AG04450 (cell line): ENCODE results near the gene TFEC. TPM values are rescaled to one million over a fixed set of nuclear protein-coding genes. Genes with fewer than 3 reads are reported as not detected.

Source experiments
- CTCF ChIA-PET: fragments of 300-600, 350-600 bp; formaldehyde crosslinking; extraction: SDS; loops from one replicate; lab custom pipeline; 2022; ENCODE audit warnings: antibody characterized with exemption, inconsistent platforms; lab: Charles Lee
- POLR2A ChIA-PET: fragments of 350-600 bp; formaldehyde crosslinking; extraction: SDS; loops from one replicate; lab custom pipeline; 2021; ENCODE audit warnings: antibody characterized with exemption, inconsistent platforms; lab: Yijun Ruan, JAX
- DNase-seq: peaks from one replicate; pipeline ENCODE4 v3.0.0-alpha.2; 2011; ENCODE audit warnings: low read depth, low spot score
- H3K27ac ChIP-seq: one replicate; pipeline ENCODE4 v1.5.1; 2012; ENCODE audit warnings: low read depth, low read length, control low read depth
- H3K27me3 ChIP-seq: one replicate; pipeline ENCODE4 v1.6.0; 2012; ENCODE audit warnings: low read length; ENCODE audit not compliant: control insufficient read depth, insufficient read depth
- H3K4me3 ChIP-seq: 2 replicates; pipeline ENCODE4 v1.5.1; 2011; ENCODE audit warnings: mild to moderate bottlenecking, low read depth, low read length, control low read depth
- H3K9me3 ChIP-seq: 2 replicates; pipeline ENCODE4 v1.5.1; 2012; ENCODE audit warnings: low read length; ENCODE audit not compliant: control insufficient read depth, insufficient read depth
- polyA minus RNA-seq: library from RNA; depleted of rRNA, polyadenylated mRNA; stranded (reverse); fragments of >200 nt; gene quantifications from 2 replicates; pipeline ENCODE4 v1.2.3, GENCODE V29; 2011; rRNA and poly(A)+ RNA removed
- polyA plus RNA-seq: library from polyadenylated mRNA; depleted of rRNA; stranded (reverse); fragments of >200 nt; gene quantifications from 2 replicates; pipeline ENCODE4 v1.2.3, GENCODE V29; 2011; rRNA removed
- TF ChIP-seq, protein P1 (sequence below): IDR thresholded peaks from 2 replicates; pipeline ENCODE4 v1.5.1; 2011; ENCODE audit warnings: low read depth, low read length, control low read depth, inconsistent platforms

The TFEC gene, protein sequence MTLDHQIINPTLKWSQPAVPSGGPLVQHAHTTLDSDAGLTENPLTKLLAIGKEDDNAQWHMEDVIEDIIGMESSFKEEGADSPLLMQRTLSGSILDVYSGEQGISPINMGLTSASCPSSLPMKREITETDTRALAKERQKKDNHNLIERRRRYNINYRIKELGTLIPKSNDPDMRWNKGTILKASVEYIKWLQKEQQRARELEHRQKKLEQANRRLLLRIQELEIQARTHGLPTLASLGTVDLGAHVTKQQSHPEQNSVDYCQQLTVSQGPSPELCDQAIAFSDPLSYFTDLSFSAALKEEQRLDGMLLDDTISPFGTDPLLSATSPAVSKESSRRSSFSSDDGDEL
- polyA plus RNA-seq, result 0.01 and 0.10 TPM in 2 replicates
- polyA minus RNA-seq, result not detected in 2 replicates

DNA sequence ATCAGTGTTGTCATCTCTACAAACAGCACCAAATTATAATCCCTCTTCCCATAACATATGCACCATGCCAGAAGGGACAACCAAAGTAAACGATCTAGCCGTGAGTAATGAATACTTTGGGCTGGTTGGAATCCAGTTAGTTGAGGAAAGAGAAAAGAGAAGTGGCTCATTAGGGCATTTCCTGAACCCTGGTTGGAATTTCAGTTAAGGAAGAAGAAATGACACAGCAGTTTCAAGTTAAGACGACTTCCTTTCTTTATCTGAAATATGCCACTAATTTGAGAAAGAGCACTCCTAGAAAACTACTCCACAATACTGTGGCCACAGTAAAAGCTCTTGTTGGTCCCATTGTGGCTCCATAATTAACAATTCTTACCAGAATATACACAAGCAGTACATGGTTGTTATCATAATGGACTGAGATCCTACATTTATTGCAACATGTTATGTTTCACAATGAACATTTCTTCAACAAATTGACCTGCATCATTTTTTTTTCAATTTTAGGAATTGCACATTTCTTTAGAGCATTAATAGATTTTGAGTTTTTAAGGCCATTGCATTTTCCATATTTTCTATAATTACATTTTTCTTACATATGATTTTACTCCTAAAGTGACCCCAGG lies at the start of gene TFEC:
Gene TFEC (minus strand): TSS at position 113 of the 626 bp plus-strand sequence. CDS start 46,322 bp downstream, outside the sequence.
- DNase-seq, result no peak
- ChIA-PET POLR2A (no interaction called here), CTCF (no interaction called here)

DNA sequence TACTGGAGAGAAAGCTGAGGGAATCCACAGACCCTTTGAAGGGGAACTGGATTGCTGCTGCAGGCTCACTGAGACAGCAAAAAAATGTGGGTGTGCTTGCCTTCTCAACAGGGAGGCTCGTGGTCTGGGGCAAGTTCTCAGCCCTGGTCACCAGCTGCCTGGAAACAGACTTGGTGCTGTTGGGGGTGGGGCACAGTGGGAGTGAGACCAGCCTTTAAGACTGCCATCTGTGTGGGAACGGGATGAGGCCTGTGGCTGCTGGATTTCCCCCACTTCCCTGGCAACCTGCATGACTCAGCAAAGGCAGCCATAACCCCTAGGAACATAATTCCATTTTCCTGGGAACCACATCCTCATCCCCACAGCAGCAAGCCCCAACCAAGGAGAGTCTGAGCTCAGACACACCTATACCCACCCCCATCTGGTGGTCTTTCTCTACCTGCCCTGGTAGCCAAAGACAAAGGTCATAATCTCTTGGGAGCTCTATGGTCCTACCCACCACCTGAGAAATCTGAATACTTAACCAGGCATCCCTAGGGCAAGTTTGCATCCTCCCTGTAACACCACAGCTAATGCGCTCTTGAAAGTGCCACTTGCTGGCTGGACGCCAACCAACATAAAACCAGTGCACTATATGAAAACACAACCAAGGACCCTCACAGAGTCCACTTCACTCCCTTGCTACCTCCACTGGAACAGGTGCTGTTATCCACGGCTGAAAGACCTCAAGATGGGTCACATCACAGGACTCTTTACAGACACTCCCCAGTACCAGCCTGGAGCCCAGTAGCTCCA lies 45.0 kb upstream of the TFEC start:
- Histone ChIP-seq H3K27me3 (no peaks in the 10 kb centered on the region), H3K4me3 (no peak overlapping the region), H3K27ac (no peak overlapping the region), H3K9me3 (no peaks in the 10 kb centered on the region)
- ChIA-PET CTCF (no interaction called here), POLR2A (no interaction called here)
- TF ChIP-seq, protein P1, sequence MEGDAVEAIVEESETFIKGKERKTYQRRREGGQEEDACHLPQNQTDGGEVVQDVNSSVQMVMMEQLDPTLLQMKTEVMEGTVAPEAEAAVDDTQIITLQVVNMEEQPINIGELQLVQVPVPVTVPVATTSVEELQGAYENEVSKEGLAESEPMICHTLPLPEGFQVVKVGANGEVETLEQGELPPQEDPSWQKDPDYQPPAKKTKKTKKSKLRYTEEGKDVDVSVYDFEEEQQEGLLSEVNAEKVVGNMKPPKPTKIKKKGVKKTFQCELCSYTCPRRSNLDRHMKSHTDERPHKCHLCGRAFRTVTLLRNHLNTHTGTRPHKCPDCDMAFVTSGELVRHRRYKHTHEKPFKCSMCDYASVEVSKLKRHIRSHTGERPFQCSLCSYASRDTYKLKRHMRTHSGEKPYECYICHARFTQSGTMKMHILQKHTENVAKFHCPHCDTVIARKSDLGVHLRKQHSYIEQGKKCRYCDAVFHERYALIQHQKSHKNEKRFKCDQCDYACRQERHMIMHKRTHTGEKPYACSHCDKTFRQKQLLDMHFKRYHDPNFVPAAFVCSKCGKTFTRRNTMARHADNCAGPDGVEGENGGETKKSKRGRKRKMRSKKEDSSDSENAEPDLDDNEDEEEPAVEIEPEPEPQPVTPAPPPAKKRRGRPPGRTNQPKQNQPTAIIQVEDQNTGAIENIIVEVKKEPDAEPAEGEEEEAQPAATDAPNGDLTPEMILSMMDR, result no peak
- DNase-seq, result no peak

More for the DNA sequence above, at the start of gene TFEC:
- Histone ChIP-seq H3K9me3 (no peaks in the 10 kb centered on the region), H3K27me3 (no peaks in the 10 kb centered on the region), H3K27ac (no peak within 1 kb of the TSS), H3K4me3 (no peak within 1 kb of the TSS)
- TF ChIP-seq, protein P1, result no peak

DNA sequence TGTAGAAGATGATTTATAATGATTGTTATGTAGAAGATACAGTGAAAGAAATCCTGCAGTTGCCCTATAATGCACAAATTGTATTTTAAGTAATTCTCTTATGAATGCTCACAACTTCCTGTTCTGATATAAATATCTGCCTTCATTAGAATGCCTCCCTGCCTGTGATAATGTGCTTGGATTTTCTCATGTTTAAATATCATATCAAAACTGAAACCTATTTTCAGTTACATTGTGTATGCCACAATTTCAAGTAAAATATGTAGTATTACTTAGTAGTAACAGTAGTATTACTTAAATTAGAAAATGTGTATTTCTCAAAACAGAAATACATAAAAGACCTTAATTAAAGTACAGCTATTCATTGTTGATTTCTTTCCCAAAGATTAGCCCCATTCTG lies 41.1 kb upstream of the TFEC start:
- TF ChIP-seq, protein P1, result no peak
- CTCF ChIA-PET, result no interaction called here
- POLR2A ChIA-PET, result no interaction called here
- DNase-seq, result no peak
- Histone ChIP-seq H3K27me3 (no peaks in the 10 kb centered on the region), H3K9me3 (no peaks in the 10 kb centered on the region), H3K27ac (no peak overlapping the region), H3K4me3 (no peak overlapping the region)

DNA sequence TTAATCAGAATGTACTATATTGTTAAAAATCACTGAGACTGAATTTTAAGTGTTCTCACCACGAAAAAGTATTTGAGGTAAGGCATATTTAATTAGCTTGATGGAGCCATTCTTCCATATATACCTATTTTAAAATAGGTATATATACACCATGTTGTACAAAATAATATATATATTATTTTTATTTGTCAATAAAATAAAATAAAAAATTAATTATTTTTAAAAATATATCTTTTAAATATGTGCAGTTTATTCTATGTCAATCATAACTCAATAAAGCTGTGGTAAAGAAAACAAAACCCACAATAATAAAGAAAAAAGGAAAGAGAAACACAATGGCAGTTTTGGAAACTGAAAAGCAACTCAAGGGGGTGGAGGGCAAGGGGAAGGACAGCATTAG lies 33.6 kb upstream of the TFEC start:
- ChIA-PET POLR2A (no interaction called here), CTCF (no interaction called here)
- no peak overlapping the region for H3K27ac ChIP-seq
- DNase-seq, result no peak
- no peaks in the 10 kb centered on the region for H3K9me3 ChIP-seq
- H3K4me3 ChIP-seq, result no peak overlapping the region
- TF ChIP-seq, protein P1, result no peak
- H3K27me3 ChIP-seq, result no peaks in the 10 kb centered on the region
